Stimulated activated CD4-positive, alpha-beta T cell treated with anti-CD3 and anti-CD28 coated beads, Interleukin-12 subunit alpha, Interleukin-12 subunit beta, amount 100 ng/mL, for 24 hours (primary cell): ENCODE measurements around the gene SETD7.

Experiments used
- DNase-seq, 2 experiments: peaks; one replicate each; pipeline ENCODE4 v3.0.0-alpha.2; 2020; ENCODE audit warnings: low read depth in 2 of 2

Gene SETD7

DNA sequence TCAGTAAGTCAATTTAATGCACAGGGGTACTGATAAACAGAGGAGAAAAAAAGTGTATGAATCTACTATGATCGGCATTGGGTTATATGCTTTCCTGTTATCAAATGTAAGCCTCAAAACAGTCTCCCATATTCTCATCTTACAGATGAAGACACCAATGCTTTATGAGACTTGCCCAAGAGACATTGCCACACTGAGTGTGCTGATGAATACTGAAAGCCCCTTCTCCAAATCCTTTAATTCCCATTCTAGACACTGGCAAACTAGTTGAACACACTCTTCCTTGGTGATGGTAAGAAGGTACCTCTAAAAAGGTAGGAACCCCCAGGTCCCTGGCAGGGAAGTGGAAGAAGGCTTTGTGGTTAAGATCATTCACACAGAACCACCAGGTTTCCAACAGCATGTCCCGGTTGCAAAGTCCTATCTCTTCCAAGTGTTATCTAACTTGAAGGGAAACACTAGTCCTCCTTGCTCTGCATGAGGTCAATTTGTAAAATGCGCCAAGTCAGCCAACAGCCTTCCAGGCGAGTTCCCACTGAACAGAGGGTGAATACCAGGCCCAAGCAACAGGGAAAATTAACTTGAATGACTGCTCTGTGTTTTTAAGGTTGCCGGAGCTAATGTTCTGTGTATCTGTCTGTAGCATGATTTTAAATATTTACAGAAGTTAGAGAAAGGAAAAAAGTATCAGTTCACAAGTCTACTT, 5.1 kb downstream of the SETD7 start:
- DNase-seq = no peak

DNA sequence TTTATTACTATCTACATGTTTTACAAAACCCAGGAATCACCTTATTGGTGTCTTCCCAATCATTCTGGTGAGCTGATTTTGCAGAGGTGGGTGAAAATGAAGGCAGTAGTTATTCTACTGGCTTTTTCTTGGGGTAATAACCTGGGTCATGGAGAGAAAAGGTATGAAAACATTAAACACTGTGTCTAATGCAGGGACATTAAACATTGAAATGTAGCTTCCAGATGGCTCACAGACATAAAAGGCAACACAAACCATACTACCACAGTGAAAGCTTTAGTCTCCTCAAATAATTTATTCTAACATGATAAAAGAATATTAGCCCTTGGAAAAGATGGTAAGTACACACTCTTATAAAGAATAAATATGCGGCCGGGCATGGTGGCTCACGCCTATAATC, 8.0 kb downstream of the SETD7 start:
- no peak for DNase-seq

DNA sequence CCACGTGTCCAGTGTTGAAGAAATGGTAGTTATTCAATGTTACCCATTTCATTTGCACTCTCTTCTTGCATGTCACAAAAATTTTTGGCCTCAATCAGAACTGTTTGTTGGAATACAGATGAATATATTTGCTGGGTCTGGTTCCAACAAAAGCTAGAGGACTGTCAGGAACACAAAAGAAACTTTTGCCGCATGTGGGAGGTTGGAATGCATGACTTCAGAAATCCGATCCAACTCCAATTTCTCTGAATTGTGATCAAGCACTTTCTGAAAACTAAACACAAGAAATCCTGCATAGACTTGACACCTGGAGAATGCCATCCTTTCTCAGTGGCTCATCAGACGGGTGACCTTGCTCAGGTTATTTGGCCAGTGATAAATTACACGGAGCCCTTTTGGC, 15.4 kb downstream of the SETD7 start:
- DNase-seq = no peak

DNA sequence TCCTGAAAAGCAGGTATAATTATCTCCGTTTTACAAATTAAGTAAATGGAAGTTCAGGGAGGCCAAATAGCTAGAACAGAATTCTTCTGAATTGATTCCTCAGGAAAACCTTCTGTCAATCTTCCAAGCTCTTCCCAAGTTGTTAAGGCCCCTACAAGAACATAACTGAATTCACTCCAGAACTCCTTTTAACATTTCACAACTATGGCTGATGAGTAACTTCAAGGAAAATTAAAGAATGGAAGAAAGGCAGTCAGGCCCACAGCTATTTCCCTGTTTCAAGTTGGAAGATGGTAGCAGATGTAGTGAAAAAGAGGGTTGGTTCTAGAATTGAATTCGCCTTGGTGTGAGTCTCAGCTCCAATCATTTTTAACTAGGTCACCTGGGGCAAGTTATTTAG, 15.9 kb downstream of the SETD7 start:
- no peak for DNase-seq

DNA sequence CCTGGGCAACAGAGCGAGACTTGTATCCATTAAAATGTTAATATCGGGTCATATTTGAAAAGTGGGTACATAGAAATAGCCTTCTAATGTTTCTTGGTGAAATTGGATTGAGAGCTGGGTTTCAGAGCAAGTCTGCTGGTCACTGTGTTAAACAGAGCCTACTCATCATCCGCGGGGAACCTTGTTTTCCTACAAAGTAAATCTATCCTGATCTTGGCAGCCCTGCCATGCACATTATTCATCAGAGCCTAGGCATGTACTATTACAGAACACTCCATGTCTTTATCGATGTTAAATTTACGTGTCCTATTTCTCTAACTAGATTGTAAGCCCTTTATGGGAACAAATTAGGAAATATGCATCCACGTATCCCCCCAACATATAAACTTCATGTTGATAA, 18.7 kb downstream of the SETD7 start:
- no peak for DNase-seq

GRCh38 chr4:139535871-139536234, 20.2 kb downstream of the SETD7 start:
- no peak for DNase-seq

- no peak for DNase-seq
Measured at GRCh38 chr4:139535228-139535870, 20.7 kb downstream of the SETD7 start.

GRCh38 chr4:139534287-139534950, 21.6 kb downstream of the SETD7 start:
- no peak for DNase-seq

DNA sequence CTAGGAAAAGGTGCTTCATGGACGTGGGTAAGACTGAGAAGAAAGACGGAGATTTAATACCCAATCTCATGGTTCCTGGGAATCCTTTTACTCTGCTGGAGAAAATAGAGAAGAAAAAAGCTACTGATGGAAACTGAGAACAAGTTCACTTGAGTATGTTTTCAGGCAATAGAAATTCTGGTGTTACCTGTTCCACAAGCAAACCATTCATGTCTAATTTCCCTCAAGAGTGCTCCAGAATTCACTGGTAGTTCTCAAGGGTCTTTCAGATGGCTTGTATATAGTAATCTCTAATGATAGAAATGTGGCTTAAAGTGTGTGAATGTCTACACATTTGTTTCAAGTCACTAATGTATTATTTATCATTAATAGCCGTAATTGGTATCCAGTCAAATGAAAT, 22.5 kb downstream of the SETD7 start:
- DNase-seq = no peak

GRCh38 chr4:139532947-139533346, 23.1 kb downstream of the SETD7 start:
- no peak for DNase-seq

DNA sequence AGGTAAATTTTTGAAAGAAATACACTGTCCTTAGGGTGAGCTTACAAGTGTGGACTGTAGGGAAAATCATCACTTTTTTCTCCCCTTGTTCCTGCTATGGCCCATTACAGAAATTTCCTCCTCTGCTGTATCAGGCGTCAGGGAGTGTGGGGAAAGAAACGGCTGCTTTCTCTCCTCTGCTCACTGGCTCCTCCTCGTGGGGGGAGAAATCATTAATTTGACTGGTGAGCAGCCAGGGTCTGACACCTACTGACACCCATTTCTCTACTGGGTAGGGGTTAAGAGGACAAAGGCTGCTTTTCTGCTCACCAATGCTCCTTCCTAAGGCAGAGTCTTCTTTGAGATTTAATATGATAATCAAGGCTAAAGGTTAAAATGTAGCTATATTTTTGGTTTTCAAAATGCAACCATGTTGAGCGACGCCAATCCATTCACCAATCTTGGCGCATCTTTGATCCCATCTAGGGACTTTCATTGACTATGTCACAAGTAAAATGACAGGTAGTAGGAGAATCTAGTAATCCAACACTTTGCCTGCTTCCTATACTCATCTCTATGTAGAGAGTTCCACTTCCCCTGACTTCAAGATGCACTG, 25.1 kb downstream of the SETD7 start:
- peak in 1 of 2 experiments; percentile 41 for DNase-seq

- DNase-seq = no peak
Measured at GRCh38 chr4:139528377-139529005, 27.5 kb downstream of the SETD7 start.

GRCh38 chr4:139526928-139527327, 29.1 kb downstream of the SETD7 start:
- no peak for DNase-seq

DNA sequence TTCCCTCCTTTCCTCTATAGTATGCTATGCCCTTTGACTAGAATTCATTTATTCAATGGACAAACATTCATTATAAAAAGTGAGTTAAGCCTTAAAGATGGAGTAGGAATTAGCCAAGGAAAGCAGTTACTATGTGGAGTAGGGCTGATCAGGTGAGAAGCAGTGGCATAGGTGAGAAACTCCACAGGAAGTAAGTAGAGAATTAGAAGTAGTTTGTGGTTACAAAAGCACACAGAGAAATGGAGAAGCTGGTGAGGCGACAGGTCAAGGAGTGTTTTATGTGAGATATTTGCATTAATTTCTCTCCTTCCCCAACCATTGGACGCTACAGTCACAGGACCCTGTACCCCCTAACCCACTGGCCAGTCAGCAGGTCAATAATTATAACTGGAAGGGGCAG, 30.6 kb downstream of the SETD7 start:
- no peak for DNase-seq

GRCh38 chr4:139524062-139524631, 31.9 kb downstream of the SETD7 start:
- no peak for DNase-seq

DNA sequence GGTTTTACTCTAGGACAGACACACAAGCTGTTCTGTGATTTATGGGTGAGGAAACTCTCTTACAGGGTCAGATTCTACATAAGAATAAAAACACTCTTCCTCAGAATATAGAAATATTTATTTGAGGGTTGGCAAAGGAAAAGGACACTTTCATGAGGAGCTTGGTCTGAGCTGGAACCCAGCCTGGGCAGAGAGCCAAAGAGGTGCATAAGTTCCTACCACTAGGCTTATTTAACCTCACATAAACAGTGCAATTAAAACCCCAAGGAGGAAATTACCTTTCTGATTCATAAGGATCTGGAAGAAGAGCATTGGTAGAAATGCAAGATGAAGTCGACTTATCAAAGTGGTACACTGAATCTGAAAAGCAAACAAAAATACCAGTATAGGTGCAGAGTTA, 32.9 kb downstream of the SETD7 start:
- no peak for DNase-seq

DNA sequence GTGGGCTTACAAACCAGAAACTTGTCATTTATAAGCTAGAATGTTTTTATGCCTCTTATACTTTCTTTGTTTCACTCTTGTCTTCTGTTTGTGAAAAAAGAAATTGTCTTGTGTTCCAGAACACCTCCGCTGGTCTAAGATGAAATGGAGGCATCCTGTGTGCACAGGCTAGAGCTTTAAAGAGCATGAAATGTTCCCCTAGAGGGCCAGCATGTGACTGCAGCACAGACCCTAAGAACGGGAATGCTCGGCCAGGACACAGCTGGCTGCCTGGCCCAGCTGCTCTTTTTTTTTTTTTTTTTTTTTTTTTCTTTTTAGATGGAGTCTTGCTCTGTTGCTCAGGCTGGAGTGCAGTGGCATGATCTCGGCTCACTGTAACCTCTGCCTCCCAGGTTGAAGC, 33.6 kb downstream of the SETD7 start:
- no peak for DNase-seq

- DNase-seq = no peak
Measured at GRCh38 chr4:139521754-139522401, 34.1 kb downstream of the SETD7 start.

DNA sequence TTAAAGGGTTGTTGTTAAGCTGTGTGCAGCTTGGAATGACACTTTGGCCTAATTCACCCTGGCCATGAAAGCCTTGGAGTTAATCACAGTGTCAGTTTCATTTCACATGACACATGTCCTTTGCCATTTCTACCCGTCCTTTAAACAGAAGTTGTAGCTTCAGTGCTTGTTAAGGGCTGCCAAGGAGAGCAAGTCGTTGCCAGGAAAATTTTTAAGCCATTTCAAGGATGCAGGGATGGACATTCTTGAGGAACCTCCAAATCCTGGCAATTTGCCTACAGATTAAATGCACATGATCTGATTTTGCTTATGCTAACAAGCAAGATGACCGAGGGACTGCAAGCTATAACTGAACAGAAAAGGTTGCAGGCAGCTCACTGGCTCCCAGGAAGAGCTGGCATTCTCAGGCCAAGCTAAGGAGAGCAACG, 40.5 kb downstream of the SETD7 start:
- no peak for DNase-seq

DNA sequence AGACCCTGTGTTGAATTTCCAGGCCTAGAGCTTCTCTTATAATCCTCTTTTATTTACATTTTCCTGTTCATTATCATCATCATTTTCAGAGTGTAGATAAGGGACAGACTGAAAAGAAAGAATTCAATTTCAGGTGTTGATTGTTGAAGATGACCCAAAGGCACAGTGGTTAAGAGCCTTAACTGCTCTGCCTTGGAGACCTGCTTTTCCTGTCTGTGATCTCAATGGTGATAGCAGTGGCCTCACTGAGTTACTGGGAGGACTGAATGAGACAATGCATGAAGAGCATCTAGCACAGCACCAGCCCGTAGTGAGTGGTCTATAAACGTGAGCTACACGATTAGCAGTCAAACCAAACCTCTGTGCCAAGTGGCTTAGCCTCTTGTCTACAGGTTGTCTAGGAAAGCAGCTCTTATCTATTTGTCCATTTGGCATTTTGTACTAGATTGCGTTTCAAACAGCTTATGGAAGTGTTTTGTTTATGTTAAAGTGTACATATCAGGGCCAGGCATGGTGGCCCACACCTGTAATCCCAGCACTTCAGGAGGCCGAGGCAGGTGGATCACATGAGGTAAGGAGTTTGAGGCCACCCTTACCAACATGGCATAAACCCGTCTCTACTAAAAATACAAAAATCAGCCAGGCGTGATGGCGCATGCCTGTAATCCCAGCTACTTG, 41.5 kb downstream of the SETD7 start:
- no peak for DNase-seq

DNA sequence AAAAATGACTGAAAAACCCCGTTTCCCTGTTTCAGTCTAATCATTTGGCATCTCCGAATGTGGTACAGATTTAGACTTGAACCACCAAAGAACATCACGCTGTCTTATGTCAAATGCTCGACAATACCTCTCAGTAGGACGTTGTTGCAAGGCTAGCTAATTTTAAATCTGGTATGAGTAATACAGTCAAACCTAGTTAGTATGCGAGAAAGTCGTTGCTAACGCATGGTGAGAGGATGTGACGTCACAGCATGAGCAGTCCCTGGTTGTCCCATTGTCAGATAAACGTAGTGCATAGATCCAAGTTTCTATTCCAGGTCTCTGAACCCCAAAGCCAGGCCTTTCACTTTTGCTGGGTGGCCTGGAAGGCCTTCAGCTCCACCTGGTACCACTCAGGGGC, 44.7 kb downstream of the SETD7 start:
- no peak for DNase-seq
